Stimulated activated CD8-positive, alpha-beta memory T cell treated with anti-CD3 and anti-CD28 coated beads, Interleukin-15, amount 100 ng/mL, for 48 hours (primary cell): ENCODE data around the gene SPRR5.

Experiments
- DNase-seq, 2 donors: peaks; one replicate each; pipeline ENCODE4 v3.0.0-alpha.2; 2020; ENCODE audit warnings: low read depth in 2 of 2

The SPRR5 gene

DNA sequence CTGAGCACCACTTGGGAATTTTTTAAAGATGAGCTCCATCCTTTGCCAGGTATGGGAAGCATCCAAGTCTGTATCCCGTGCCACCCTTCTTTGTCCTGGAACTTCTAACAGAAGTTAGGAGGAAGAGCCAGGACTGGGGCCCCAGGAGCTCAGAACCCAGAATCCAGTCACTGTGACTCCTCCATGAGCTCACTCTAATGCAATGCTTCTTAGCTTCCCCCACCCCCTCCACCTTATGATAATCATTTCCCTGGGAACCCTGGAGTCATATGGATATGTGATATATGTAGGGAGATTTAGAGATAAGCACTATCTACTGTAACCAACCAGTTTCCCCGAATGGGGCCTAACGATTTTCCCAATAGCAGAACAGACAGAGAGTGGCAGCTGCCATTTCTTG lies 758 bp upstream of the SPRR5 start:
- DNase-seq, result no peak

DNA sequence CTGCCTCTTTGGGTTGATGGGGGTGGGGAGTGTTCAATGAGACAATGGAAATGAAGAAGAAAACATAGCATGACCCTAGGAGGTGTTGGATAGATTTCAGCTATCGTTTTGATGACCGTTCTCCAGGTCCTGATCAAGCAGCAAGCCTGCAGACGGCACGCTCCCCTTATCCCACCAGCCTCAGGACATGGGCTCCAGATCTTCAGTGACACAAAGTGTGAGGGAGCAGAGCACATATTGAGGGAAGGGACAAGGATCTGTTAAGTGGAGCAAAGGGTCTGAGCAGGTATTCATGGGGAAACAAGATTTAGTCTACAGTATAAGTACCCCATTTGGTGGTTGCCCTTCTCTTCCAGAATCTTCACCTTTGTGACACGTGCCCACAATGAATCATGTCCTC lies 4.7 kb downstream of the SPRR5 start:
- DNase-seq, result no peak

DNA sequence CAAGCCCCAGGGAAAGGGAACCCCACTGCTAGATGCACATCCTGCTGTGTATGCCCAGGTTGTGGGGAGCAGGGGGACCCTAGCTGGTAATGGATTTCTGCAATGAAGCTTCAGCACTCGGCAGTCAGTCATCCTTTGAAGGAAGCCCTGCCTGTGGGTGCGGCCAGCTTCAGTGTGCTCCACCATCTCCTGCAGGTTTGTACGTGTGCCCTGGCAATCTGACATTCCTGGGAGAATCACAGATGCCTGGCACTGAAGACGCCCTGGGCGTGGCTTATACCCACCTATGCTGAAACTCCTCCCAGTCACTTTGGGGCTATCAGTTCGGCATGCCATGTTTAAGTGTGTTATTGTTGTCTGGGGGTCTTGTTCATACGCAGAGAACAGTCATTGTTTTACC lies 6.8 kb downstream of the SPRR5 start:
- DNase-seq, result no peak

DNA sequence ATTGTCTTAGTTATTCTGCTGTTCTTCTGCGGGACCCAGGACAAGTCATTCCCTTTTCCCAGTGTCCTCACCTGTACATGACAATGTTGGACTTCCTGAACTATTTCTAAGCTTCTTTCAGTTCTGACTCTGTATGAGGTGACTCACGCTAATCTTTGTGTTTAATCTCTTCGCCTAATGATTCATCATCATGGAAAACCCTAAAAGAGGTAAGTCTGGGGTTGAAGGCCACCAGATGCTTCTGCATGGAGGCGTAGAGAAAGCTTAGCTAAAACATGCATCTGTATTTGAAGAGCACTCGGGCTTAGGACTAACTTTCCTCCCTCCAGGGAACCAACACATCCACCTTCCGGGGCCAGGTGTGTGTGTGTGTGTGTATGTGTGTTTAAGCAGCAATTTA lies 7.4 kb downstream of the SPRR5 start:
- no peak for DNase-seq

DNA sequence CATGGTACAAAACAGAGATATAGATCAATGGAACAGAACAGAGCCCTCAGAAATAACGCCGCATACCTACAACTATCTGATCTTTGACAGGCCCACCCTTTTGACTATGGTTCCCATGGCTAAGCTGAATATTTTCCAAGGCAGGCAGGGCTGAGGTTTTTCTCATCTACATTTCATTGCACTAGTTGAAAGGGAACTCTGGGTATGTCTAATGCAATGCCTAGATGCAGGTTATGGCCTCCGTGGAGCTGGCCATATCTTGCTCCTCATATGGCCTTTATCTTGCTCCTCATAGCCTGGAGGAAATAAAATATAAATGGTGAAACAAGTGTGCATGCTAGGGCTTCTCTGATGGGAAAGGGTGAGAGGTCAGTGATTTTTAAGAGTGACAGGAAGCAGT lies 10.6 kb downstream of the SPRR5 start:
- no peak for DNase-seq

DNA sequence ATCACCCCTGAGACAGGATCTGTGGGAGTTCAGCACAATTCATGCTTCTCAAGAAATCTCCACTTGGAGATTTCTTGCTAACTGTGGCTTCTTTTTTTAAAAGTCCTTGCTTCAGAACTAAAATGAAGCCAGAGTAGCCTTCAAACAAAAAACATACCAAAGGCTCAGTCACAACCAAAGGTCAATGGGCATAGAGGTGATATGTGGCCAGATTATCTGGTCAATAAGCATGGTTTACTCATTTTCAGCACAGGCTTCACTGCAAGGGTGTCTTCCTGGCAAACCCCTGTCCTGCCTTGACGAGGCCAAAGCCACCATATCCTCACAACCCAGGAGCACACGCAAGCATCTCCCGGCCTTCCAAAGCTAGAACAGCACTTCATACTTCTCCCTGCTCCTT lies 12.3 kb downstream of the SPRR5 start:
- no peak for DNase-seq

DNA sequence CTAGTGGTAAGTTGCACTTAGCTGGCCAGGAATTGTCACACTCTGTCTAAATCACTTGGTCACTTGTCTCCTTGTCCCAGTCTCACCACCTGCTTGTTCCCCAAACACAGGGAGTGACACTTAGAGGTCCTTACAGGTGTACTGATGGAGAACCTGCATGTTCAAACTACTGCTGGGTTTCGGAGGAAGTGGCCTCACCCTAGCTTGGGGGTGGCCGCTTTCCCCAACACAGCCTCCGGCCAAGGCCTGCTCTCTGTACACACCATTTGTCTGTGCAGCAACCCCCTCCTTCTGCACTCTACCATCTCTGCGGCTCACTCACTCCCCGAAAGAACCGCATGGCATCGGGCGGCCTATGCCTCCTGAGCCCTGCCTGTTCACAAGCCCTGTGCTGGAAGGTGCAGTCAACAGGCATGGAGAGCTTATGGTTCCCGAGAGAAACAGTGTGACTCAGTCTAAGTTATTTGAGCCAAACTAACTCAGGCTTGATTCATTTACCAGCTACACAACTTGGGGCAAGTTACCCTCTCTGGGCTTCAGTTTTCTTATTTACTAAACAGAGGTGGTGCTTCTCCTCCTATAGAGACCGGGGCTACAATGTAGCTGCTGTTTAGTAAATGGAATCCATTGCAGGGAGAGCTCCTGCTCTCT lies 12.9 kb downstream of the SPRR5 start:
- no peak for DNase-seq

DNA sequence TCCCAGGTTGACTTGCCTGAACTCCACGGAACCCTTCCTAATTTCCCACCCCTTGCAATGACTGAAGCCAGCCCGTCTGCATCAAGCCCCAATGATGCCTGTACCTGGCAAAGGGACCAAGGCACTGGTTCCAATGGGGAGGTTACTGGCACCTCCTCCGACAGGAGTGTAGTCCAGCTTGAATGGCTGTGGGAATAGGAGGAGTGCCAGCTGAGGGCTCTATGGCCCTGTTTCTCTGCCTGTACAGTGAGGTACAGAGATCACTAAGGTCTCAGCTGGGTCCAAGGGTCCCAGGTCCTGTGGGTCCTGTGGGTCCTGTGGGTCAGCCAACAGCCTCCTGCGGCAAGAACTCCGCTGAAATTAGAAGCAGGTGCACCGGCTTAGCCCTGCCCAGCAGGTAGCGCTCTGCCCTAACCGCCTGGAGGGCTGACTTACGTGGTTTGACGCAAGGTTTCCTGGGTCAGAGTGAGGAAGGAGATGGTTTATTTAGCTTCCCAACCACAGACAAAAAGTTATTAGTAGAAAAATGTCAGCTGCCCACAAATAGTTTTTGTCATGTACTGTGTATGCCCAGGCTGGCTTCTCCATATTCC lies 13.5 kb downstream of the SPRR5 start:
- no peak for DNase-seq

DNA sequence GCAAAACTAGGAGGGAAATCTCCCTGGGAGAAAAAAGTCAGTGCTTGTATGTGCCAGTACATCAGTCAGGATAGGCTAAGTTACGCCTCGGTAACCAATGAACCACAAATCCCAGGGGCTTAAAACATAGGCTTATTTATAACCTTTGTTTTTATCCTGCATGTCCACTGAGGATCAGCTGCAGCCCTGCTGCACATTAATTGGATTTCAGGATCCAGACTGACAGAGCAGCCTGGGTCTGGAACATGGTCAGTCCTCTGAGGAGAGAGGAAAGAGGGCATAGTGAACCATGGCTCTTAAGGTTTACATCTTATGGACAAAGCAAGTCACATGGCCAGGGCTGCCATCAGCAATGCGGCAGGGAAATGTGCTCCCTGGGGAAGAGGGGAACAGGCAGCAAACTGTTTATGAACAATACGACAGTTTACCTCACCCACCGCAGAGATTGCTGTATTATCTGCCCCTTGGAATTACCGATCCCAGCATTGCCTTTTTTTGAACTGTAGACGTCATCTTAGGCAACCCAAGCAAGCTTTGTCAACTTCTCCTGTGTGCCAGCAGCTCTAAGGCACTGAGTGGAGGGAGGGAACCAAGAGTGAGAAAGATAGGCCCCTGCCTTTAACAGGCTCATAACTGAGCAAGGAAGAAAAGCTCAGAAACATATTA lies 14.4 kb downstream of the SPRR5 start:
- DNase-seq, result no peak

DNA sequence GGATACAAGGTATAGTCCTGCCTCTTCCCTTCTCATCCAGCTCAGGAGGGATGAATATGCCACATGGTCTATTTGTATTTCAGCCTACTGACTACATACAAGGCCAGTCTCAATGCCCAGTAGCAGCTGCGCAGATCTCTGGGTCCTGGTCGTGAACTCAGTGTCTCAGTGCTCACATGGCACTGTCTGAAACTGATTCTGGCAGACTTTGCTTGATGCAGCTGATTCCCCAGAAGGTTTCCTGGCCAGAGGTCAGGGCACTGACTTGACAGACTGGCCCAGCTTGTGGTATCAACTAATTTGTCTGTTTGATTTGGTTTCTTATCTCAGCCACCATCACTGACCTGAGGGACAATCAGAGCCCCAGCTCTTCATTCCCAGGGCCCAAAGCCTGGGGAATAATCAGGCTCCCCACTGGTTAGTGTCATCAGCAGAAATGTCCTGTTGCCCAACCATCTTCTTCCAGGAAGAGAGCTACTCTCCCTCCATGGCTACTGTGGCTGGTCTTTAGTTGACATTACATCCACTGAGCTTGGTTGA lies 15.9 kb downstream of the SPRR5 start:
- no peak for DNase-seq

DNA sequence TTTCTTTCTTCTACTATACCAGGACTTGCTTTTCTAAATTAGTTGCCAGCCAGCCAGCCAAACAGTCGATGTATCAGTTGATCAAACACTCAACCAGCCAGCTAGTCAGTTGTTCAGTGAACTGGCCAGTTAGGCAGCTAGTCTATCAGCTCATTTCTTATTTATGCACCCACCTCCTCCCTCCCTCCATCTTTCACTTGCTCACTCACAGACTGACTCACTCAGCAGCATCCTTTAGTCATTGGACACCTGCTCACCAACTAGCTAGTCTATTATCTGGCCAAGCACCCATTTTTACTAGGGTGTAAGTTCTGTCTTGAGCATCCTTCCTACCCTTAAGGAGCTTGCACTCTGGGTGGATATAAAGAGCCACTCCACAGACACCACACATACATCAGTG lies 17.5 kb downstream of the SPRR5 start:
- no peak for DNase-seq

DNA sequence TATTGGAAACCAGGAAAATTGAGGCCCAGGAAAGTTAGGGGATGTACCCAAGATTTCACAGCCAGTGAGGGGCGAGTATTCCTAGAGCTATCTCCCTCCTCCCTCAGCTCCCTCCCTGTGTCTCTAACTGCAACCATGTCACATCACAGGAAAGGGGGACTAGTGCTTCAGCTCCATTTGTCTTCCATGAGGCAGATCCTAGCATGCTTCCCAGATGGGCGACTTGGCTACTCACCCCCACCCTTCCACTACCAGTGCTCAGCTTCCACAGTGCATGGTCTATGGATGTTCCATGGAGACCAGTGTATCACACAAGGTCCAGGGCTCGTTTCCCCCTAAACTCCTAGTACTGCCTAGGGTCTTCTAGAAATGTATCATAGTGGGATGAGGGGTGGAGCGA lies 18.8 kb downstream of the SPRR5 start:
- DNase-seq, result no peak

DNA sequence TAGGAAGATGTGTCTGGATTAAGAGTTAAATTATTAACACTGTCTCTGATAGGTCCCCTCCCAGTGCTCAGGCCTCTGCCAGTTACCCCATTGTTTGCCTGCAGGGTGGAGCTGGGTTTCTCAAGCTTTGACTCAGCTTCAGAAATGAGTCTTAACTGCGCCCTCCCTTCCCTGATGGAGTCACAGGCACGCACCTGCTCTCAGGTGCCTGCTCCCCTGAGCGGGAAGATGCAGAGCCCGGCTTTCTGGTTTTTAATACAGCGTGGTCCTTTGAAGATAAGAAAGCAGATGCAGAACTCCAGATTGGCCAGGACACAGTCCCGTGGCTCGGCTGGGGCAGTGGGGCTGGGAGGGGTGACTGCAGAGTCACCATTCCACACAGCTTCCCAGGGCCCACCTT lies 20.2 kb downstream of the SPRR5 start:
- no peak for DNase-seq

DNA sequence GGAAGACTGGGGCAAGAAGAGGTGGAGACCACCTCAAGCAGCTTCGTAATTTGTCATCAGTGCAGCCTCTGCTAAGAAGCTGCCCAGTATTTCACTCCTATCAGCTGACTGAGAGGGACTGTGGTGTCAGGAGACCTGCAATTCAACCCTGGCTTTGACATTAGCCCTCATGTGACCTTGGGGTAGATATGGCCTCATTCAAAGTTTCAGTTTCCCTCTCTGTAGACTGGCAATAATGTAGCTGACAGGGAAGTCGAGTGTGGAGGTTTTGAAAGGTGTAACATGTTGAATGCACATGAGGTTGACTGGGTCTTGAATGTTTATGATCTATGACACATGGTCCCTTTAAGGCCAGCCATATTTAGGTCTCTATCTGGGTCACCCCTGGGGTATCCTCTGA lies 21.2 kb downstream of the SPRR5 start:
- DNase-seq, result no peak

DNA sequence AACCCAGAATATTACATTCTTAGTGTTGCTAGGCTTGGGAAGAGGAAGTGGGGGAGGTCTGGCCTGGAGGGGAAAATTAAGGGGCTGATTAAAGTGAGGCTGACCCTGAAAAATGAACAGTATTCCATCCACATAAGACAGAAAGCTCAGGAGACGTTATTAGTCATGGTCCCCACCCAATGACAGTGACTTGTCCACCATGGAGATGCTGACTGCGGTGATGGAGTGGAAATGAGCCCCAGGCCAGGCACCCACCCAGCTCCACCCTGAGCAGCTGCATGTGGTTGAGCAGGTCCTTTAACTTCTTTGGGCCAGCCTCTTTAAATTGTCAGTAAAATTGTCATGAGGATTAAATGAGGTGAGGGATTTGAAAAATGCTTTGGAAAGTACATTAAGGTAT lies 22.0 kb downstream of the SPRR5 start:
- DNase-seq, result no peak

DNA sequence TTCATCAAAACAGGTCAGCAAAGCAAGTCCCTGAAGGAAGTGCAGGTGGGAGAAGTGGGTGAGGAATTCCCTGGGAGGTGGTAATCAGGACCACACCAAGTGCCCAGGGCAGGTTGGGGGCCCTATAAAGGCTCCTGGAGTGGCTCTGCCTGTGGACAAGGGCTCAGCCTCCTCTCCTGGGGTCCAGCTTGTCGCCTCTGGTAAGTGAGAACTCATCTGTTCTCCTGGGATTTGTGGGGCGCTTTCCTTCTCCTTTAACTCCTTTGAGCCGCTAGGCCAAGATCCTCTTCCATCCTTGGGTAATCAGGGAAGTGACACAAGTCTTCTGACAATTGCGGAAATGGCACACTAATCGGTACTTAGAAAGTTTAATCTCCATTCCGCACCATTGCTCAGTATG lies 23.5 kb downstream of the SPRR5 start, which contains the start of gene SPRR4:
SPRR4 (plus strand) TSS at position 154 of the 400 bp plus-strand sequence. CDS start 1,243 bp downstream, outside the sequence.
- DNase-seq, result no peak

DNA sequence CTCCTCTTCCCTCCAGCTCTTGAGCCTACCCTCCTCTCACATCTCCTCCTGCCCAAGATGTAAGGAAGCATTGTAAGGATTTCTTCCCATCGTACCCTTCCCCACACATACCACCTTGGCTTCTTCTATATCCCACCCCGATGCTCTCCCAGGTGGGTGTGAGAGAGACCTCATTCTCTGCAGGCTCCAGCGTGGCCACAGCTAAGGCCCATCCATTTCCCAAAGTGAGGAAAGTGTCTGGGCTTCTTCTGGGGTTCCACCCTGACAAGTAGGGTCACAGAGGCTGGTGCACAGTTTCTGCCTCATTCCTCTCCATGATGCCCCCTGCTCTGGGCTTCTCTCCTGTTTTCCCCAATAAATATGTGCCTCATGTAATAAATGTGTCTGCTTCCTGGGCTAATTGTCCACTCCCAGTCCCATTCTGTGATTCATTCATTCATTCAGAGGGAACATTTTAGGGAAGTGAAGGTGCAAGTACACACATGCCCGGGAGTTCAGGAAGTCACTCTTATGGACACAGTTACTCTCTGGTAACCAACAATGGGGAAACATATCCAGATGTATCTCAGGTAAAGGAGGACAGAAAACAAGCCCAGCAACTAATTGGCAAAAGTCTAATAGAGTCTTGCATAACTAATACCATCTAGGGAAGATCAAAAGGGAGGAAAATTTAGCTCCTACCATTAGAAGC lies 25.3 kb downstream of the SPRR5 start:
- DNase-seq, result no peak

DNA sequence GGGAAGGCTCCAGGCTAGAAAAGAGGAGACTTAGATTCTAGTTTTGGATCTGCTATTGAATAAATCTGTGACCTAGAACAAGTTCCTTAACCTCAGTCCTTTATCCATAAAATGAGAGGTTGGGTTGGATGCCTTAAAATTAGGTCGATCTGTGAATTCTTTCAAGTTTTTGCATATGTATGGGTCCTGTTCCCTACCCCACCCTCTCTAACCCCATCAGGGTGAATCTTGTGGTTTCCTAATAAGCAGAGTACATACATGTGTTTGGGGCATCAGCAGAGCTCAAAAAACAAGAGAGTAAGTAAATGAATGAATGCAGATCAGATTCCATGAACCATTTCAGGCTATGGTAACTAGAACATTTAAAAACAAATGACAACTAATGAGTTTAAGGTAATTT lies 29.7 kb downstream of the SPRR5 start:
- DNase-seq, result no peak

DNA sequence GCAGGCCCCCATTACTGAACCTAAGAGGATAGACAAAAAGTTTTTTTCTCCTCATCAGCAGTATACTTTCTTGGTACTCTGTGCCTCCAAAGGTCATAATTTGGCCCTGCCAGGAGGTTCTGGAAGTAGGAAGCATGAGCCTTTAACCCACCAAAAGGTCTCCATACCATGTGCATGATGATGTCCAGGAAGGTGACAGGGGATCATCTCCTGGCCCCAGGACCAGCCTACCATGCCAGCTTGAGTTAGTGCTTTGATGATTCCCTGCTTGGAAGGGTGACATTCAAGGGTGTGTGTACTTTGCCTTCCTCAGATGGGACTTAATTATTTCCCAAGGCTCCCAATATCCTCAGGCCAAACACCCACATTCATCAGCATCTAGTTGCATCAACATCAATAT lies 30.6 kb downstream of the SPRR5 start:
- DNase-seq, result no peak

DNA sequence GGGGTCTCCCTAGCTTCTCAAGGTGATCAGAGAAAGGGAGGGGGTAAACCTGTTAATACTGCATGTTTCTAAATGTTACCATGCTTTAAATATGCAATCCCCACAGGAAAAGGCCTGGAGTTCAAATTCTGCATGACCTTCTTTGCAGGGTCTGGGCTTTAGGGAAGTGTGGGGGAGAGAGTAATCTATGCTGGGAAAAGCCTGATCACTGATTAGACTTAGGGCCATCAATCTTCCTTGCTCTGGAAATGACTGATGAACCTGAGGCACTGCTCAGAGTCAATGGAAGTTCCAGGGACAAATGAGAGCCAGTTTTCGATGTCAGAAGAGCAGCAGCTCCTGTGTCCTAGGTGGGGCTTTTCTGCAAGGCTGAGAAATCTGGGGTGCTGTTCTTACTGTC lies 33.7 kb downstream of the SPRR5 start:
- no peak for DNase-seq

DNA sequence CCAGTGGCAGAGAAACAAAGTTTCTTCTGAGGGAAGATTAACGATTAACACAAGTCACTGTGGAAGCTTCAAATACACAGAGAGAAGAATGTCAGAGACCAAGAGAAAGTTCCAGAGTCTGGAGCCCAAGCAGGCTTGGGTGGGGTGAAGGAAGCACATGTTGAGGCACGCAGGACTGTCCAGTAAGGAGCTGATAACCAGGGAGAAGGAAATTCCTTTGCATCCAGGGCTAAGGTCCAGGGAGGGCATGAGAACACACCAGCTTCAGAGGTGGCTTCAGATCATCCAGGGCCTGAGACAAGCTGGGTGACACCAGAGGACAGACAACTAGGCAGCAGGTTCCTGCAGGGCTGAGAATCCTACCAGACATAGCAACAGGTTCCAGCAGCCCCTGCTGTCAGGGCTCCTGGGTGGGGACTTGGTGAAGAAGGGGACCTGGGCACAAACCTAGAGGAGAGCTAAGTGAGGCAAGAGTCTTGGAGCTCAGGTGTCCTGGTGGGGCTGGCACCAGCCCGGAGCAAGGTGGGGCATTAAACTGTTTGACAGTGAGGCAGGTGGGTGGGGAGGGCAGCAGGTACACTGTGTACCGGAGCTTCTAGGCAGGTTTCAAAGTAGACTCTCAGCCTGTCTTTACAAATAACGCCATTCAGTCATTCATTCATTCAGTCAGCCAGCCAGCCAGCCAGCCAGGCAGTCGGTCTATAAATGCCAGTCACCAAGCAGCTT lies 34.3 kb downstream of the SPRR5 start:
- no peak for DNase-seq

DNA sequence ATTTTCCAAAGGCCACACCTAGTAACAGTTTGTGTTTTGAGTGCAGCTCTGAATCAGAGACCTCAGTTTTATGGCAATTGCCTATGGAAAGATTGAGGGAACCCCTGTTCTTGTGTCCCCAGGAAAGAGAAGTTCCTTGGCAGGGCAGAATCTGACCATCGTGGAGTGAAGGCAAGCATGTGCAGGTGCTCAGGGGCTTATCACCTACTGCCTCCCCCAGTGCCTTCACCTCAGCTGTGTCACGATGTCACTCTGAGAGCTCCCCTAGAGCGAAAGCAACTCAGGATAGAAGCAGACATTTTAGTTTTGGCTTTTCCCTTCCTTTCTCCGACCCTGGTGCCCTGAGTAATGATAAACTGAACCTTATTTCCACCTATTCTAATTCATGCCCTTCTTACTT lies 35.1 kb downstream of the SPRR5 start:
- no peak for DNase-seq
